Measurements from ENCODE around the gene RMC1. TPM values are rescaled to one million over a fixed set of nuclear protein-coding genes. Genes with fewer than 3 reads are reported as not detected.

Gene RMC1
- total RNA-seq, 1 donor from 2014 or later = 31.6 TPM

GRCh38 chr18:23495723-23496440 is 7.4 kb upstream of the RMC1 start:
- H3K9me3 ChIP-seq (ENCODE audit: low read depth) = no peaks in the 10 kb centered on the region
- TF ChIP-seq EZH2phosphoT487 (IDR thresholded peaks at IDR 0.05) = no peak
- TF ChIP-seq, protein P1, sequence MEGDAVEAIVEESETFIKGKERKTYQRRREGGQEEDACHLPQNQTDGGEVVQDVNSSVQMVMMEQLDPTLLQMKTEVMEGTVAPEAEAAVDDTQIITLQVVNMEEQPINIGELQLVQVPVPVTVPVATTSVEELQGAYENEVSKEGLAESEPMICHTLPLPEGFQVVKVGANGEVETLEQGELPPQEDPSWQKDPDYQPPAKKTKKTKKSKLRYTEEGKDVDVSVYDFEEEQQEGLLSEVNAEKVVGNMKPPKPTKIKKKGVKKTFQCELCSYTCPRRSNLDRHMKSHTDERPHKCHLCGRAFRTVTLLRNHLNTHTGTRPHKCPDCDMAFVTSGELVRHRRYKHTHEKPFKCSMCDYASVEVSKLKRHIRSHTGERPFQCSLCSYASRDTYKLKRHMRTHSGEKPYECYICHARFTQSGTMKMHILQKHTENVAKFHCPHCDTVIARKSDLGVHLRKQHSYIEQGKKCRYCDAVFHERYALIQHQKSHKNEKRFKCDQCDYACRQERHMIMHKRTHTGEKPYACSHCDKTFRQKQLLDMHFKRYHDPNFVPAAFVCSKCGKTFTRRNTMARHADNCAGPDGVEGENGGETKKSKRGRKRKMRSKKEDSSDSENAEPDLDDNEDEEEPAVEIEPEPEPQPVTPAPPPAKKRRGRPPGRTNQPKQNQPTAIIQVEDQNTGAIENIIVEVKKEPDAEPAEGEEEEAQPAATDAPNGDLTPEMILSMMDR (IDR thresholded peaks at IDR 0.05) = no peak
- TF ChIP-seq EZH2 (IDR thresholded peaks at IDR 0.05) = no peak
- H4K20me1 ChIP-seq (ENCODE audit: low read depth) = no peaks in the 10 kb centered on the region
- H3K27me3 ChIP-seq = no peaks in the 10 kb centered on the region
- H3K9ac ChIP-seq = no peak overlapping the region
- no peak overlapping the region for H2AFZ ChIP-seq (replicated peaks)
- Mint-ChIP-seq H3K27ac (no peak overlapping the region), H3K4me3 (no peak overlapping the region), H3K4me1 (peaks cover 12% of the 10 kb centered on the region), H3K27me3 (ENCODE audit: insufficient read depth, low read depth) (peaks cover 8% of the 10 kb centered on the region), H3K9me3 (peaks cover 12% of the 10 kb centered on the region), H3K36me3 (peaks cover 5% of the 10 kb centered on the region)
- H3K4me2 ChIP-seq = no peak overlapping the region
- DNase-seq (ENCODE audit: low spot score) = no peak
- peaks cover 5% of the 10 kb centered on the region for H3K36me3 ChIP-seq
- H3K79me2 ChIP-seq (ENCODE audit: low read depth) = no peaks in the 10 kb centered on the region
- peaks cover 19% of the 10 kb centered on the region for H3F3A ChIP-seq (ENCODE audit: low read depth)
- H3K27ac ChIP-seq = no peak overlapping the region
- peaks cover 19% of the 10 kb centered on the region for H3K4me1 ChIP-seq
- no peak overlapping the region for H3K4me3 ChIP-seq

- no peak for TF ChIP-seq EZH2 (IDR thresholded peaks at IDR 0.05)
- TF ChIP-seq EZH2phosphoT487 (IDR thresholded peaks at IDR 0.05) = no peak
- TF ChIP-seq, protein P1 (IDR thresholded peaks at IDR 0.05) = no peak
- H2AFZ ChIP-seq (replicated peaks) = no peak overlapping the region
- Mint-ChIP-seq H3K27ac (no peak overlapping the region), H3K27me3 (ENCODE audit: insufficient read depth, low read depth) (peaks cover 8% of the 10 kb centered on the region), H3K9me3 (peaks cover 3% of the 10 kb centered on the region), H3K4me3 (no peak overlapping the region), H3K36me3 (no peaks in the 10 kb centered on the region), H3K4me1 (peaks cover 22% of the 10 kb centered on the region)
- H3K27ac ChIP-seq = no peak overlapping the region
- no peaks in the 10 kb centered on the region for H3K79me2 ChIP-seq (ENCODE audit: low read depth)
- no peak overlapping the region for H3K4me3 ChIP-seq
- H3K9me3 ChIP-seq (ENCODE audit: low read depth) = no peaks in the 10 kb centered on the region
- H3K4me1 ChIP-seq = peaks cover 25% of the 10 kb centered on the region
- H4K20me1 ChIP-seq (ENCODE audit: low read depth) = no peaks in the 10 kb centered on the region
- no peak for DNase-seq (ENCODE audit: low spot score)
- peaks cover 24% of the 10 kb centered on the region for H3F3A ChIP-seq (ENCODE audit: low read depth)
- peaks cover 15% of the 10 kb centered on the region for H3K27me3 ChIP-seq
- H3K9ac ChIP-seq = no peak overlapping the region
- H3K4me2 ChIP-seq = no peak overlapping the region
- no peaks in the 10 kb centered on the region for H3K36me3 ChIP-seq
Observed at GRCh38 chr18:23498117-23498516, 5.2 kb upstream of the RMC1 start.

DNA sequence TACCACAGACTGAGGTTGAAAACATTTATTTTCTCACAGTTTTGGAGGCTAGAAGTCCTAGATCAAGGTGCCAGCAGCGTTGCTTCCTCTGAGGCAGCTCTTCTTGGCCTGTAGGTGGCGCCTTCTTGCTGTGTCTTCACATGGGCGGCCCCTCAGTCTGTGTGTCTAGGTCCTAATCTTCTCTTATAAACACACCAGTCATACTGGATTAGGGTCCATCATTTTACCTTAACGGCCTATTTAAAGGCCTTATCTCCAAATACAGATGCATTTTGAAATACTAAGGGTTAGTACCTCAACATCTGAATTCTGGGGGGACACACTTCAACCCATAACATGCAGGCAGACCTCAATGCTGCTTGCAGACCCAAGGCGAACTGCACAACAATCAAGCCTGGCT is 4.4 kb upstream of the RMC1 start:
- Histone ChIP-seq H3K27ac (no peak overlapping the region), H3K4me2 (no peak overlapping the region), H3K9ac (no peak overlapping the region), H3K36me3 (no peaks in the 10 kb centered on the region), H3K27me3 (peaks cover 20% of the 10 kb centered on the region), H3F3A (ENCODE audit: low read depth) (peaks cover 18% of the 10 kb centered on the region), H3K9me3 (ENCODE audit: low read depth) (no peaks in the 10 kb centered on the region), H3K4me3 (no peak overlapping the region), H3K4me1 (peaks cover 22% of the 10 kb centered on the region), H2AFZ (replicated peaks) (peak overlapping the region; percentile 64), H4K20me1 (ENCODE audit: low read depth) (no peaks in the 10 kb centered on the region), H3K79me2 (ENCODE audit: low read depth) (peaks cover 5% of the 10 kb centered on the region)
- H3K4me1 Mint-ChIP-seq = peaks cover 20% of the 10 kb centered on the region
- H3K27me3 Mint-ChIP-seq (ENCODE audit: insufficient read depth, low read depth) = peaks cover 8% of the 10 kb centered on the region
- no peaks in the 10 kb centered on the region for H3K36me3 Mint-ChIP-seq
- no peak overlapping the region for H3K4me3 Mint-ChIP-seq
- DNase-seq (ENCODE audit: low spot score) = peak; percentile 87
- TF ChIP-seq, protein P1 (IDR thresholded peaks at IDR 0.05) = peak; percentile 92
- TF ChIP-seq EZH2phosphoT487 (IDR thresholded peaks at IDR 0.05) = no peak
- H3K27ac Mint-ChIP-seq = no peak overlapping the region
- H3K9me3 Mint-ChIP-seq = no peaks in the 10 kb centered on the region
